COLO668 (cell line): ENCODE data around the gene NPTX1.

Source experiments
- DNase-seq: peaks from one replicate; lab custom pipeline; 2025; ENCODE audit not compliant: unreplicated experiment; lab: John Stamatoyannopoulos, UW

NPTX1 gene

GRCh38 chr17:80429356-80430275 is 46.8 kb downstream of the NPTX1 start:
- DNase-seq: no peak

- no peak for DNase-seq
Measured at GRCh38 chr17:80428796-80429195, 47.6 kb downstream of the NPTX1 start.

GRCh38 chr17:80428363-80428762 is 48.0 kb downstream of the NPTX1 start:
- DNase-seq: no peak

- no peak for DNase-seq
Measured at GRCh38 chr17:80427366-80428282, 48.8 kb downstream of the NPTX1 start.

GRCh38 chr17:80426671-80427326 is 49.6 kb downstream of the NPTX1 start:
- DNase-seq: peak; percentile 66

GRCh38 chr17:80425835-80426426 is 50.5 kb downstream of the NPTX1 start:
- no peak for DNase-seq

GRCh38 chr17:80424878-80425765 is 51.3 kb downstream of the NPTX1 start:
- peak; percentile 23 for DNase-seq

- no peak for DNase-seq
Measured at GRCh38 chr17:80424261-80424660, 52.1 kb downstream of the NPTX1 start.

GRCh38 chr17:80423536-80424225 is 52.7 kb downstream of the NPTX1 start:
- no peak for DNase-seq

- DNase-seq: no peak
Measured at GRCh38 chr17:80422981-80423380, 53.4 kb downstream of the NPTX1 start.

GRCh38 chr17:80422276-80422675 is 54.1 kb downstream of the NPTX1 start:
- DNase-seq: peak; percentile 16

GRCh38 chr17:80421381-80422090 is 54.9 kb downstream of the NPTX1 start:
- DNase-seq: peak; percentile 41

GRCh38 chr17:80419255-80419654 is 57.2 kb downstream of the NPTX1 start:
- DNase-seq: no peak

GRCh38 chr17:80418589-80418988 is 57.8 kb downstream of the NPTX1 start:
- DNase-seq: no peak
